ENCODE data around the gene SPIRE2. TPM values are rescaled to one million over a fixed set of nuclear protein-coding genes. Genes with fewer than 3 reads are reported as not detected.
A peak's percentile ranks its signal among the peaks of the same experiment; 100 is the strongest.
"Not testable (repeated sequence)": the region's sequence is repeated elsewhere in the genome, so short reads cannot be mapped to it uniquely, and the experiment has no call there.

Gene SPIRE2
- polyA plus RNA-seq, 1 donor from 2014 or later = 45.0 TPM

GRCh38 chr16:89791278-89791995 lies 36.8 kb upstream of the SPIRE2 start:
- H3K27ac ChIP-seq (ENCODE audit: low read length) = no peak overlapping the region
- no peak overlapping the region for H3K4me3 ChIP-seq (ENCODE audit: low read length)
- H3K36me3 ChIP-seq (ENCODE audit: insufficient read depth, low read length) = no peaks in the 10 kb centered on the region

GRCh38 chr16:89793092-89793491 lies 35.2 kb upstream of the SPIRE2 start:
- H3K9ac ChIP-seq (ENCODE audit: low read length); H3K79me2 ChIP-seq (replicated peaks; ENCODE audit: insufficient read depth, low read length); H3K27ac ChIP-seq (ENCODE audit: low read length); H3K36me3 ChIP-seq (ENCODE audit: insufficient read depth, low read length); H3F3A ChIP-seq (ENCODE audit: insufficient read depth, low read length, poor library complexity, severe bottlenecking); H3K4me2 ChIP-seq (ENCODE audit: low read length); H3K27me3 ChIP-seq (ENCODE audit: insufficient read depth, low read depth, low read length); H3K9me3 ChIP-seq (ENCODE audit: low read length); H4K20me1 ChIP-seq (ENCODE audit: insufficient read depth); H2AFZ ChIP-seq (ENCODE audit: low read depth, low read length); H3K4me3 ChIP-seq (ENCODE audit: low read length); H3K9me2 ChIP-seq (ENCODE audit: insufficient read depth, low read length): not testable (repeated sequence)
- TF ChIP-seq SMC3 (conservative IDR thresholded peaks at IDR 0.05; ENCODE audit: poor library complexity) (peak; percentile 49), CTCF (IDR thresholded peaks at IDR 0.05; ENCODE audit: poor library complexity, severe bottlenecking) (peak; percentile 56)

More at GRCh38 chr16:89791278-89791995, 36.8 kb upstream of the SPIRE2 start:
- no peak overlapping the region for H2AFZ ChIP-seq (ENCODE audit: low read depth, low read length)
- no peaks in the 10 kb centered on the region for H3K27me3 ChIP-seq (ENCODE audit: insufficient read depth, low read depth, low read length)
- TF ChIP-seq POLR2AphosphoS5 (IDR thresholded peaks at IDR 0.05) = no peak
- TF ChIP-seq EP300 (conservative IDR thresholded peaks at IDR 0.05; ENCODE audit: poor library complexity, severe bottlenecking) = no peak
- no peak for TF ChIP-seq MXI1 (conservative IDR thresholded peaks at IDR 0.05; ENCODE audit: poor library complexity, severe bottlenecking)
- no peak for TF ChIP-seq REST (IDR thresholded peaks at IDR 0.05; ENCODE audit: borderline replicate concordance)
- TF ChIP-seq EZH2 (IDR thresholded peaks at IDR 0.05; ENCODE audit: borderline replicate concordance, insufficient read depth, low read length, poor library complexity, severe bottlenecking) = no peak
- no peak for TF ChIP-seq CTCF (IDR thresholded peaks at IDR 0.05; ENCODE audit: poor library complexity, severe bottlenecking)
- no peak for TF ChIP-seq TAF1 (IDR thresholded peaks at IDR 0.05; ENCODE audit: low read depth)
- no peak for TF ChIP-seq SMC3 (conservative IDR thresholded peaks at IDR 0.05; ENCODE audit: poor library complexity)
- TF ChIP-seq RAD21 (conservative IDR thresholded peaks at IDR 0.05) = no peak
- H3K9me2 ChIP-seq (ENCODE audit: insufficient read depth, low read length) = no peaks in the 10 kb centered on the region
- no peak overlapping the region for H3K9ac ChIP-seq (ENCODE audit: low read length)
- H3K4me2 ChIP-seq (ENCODE audit: low read length) = no peak overlapping the region
- H3K79me2 ChIP-seq (replicated peaks; ENCODE audit: insufficient read depth, low read length) = no peaks in the 10 kb centered on the region
- no peaks in the 10 kb centered on the region for H3F3A ChIP-seq (ENCODE audit: insufficient read depth, low read length, poor library complexity, severe bottlenecking)
- no peaks in the 10 kb centered on the region for H4K20me1 ChIP-seq (ENCODE audit: insufficient read depth)
- H3K9me3 ChIP-seq (ENCODE audit: low read length) = no peaks in the 10 kb centered on the region
